Measurements from ENCODE around the gene CABLES2.

Gene CABLES2

DNA sequence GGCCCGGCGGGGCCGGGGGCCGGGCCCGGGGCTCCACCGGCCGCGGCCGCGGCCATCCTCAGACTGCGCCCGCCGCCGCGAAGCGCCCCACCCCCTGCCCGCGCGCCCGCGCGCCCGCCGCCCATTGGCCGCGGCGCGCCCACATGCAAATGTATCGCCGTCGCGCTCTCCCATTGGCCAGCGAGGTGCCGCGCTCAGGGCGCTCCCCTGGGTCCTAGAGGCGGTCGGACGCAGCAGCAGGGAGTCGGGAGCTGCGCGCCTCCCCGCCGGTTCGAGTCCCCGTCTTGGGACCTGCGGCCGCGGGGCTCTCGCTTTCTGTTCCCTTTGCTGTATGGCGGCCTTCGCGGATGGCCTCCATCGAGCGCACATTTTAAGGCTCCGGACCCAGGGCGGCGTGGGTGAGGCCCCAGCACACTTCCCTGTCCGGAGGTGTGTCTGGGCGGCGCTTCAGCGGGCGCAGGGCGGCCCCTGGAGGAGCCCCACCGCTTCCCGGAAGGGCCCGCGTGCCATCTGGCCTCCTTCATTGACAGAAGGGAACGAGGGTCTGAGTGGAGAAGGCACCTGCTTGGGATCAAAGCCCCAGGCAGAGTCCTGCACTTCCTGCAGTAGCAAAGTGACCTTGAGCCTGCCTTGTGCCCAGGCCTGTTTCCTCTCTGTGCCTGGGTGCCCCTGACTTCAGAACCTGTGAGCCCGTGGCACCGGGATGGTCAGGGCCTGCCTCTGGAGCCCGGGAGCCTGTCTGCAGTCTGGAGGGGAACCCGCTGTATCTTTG, at the start of gene CABLES2:
Gene CABLES2 (minus strand): TSS at position 65 of the 772 bp plus-strand sequence. CDS start 9 bp downstream, at position 56.
- TF ChIP-seq GATA2 (IDR thresholded peaks at IDR 0.05; ENCODE audit: low read depth, low read length) (no peak), GATA3 (IDR thresholded peaks at IDR 0.05; ENCODE audit: low read depth, low read length) (no peak)

- TF ChIP-seq GATA2 (IDR thresholded peaks at IDR 0.05; ENCODE audit: low read depth, low read length) = no peak
- no peak for TF ChIP-seq GATA3 (IDR thresholded peaks at IDR 0.05; ENCODE audit: low read depth, low read length)
These were observed 48.8 kb upstream of the CABLES2 start for GRCh38 chr20:62455929-62456328.

DNA sequence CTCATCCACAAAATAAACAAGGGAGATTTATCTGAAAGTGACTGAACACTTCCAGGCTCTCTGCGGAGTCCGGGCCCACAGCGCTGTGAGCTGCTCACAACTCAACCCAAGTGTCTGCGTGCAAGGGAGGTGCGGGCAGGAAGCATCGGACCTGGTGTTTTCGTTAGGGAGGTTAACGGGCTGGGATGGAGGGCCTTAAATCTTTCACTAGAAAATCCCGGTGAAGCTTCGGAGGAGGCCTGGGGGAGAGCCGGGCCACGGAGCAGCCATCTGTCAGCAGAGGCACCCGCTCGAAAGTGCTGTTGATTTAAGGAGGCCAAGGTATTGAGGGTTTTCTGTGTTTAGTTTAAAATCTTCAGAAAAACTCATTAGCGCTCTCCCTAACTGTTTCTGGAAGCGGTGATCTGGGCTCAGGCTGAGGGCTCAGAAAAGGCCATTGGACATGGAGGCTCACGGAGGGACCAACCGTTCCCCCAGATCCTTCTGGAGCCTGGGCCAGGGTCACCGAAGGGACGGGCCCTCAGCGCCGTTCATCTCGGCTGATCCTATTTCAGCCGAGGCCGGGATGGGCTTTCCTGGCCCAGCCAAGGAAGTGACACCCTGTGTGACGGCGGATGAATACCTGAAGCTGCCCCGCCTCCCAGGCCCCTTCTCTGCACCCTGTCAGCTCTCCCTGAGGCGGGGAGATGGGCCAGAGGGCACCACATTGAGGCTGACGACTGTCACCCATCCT, 48.0 kb upstream of the CABLES2 start:
- TF ChIP-seq GATA3 (IDR thresholded peaks at IDR 0.05; ENCODE audit: low read depth, low read length) = no peak

DNA sequence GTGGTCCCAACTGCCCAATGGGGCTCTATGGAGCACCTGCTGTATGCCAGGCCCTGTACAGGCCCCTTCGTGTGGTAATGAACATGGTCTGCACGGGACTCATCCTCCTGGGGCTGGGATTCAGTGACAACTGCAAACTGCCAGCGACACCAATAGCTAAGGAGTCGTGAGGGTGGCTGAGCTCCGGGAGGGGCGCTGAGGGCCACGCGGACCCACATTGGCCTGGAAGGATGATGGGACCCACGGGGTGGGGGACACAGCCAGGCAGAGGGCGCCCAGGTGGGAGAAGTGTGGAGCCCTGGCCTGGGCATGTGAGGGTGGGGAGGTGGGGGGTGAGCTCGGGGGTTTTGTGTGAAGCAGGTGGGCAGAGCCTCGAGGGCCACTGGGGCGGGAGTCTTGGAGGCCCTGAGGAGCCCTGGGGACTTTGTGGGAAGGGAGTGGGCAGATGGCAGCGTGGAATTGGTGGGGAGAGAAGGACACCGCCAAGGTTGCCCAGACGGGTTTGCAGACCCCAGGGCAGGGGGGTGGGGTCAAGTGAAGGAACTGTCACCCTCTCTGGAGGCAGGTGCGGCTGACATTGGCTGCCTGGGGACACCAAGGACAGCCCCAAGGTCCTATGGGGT, 46.2 kb upstream of the CABLES2 start:
- TF ChIP-seq GATA3 (IDR thresholded peaks at IDR 0.05; ENCODE audit: low read depth, low read length) = no peak

- TF ChIP-seq GATA2 (IDR thresholded peaks at IDR 0.05; ENCODE audit: low read depth, low read length) (no peak), GATA3 (IDR thresholded peaks at IDR 0.05; ENCODE audit: low read depth, low read length) (no peak)
These were observed 45.5 kb upstream of the CABLES2 start for GRCh38 chr20:62452475-62453095.

GRCh38 chr20:62451970-62452369, 44.9 kb upstream of the CABLES2 start:
- TF ChIP-seq GATA3 (IDR thresholded peaks at IDR 0.05; ENCODE audit: low read depth, low read length) = no peak
- no peak for TF ChIP-seq GATA2 (IDR thresholded peaks at IDR 0.05; ENCODE audit: low read depth, low read length)

- TF ChIP-seq GATA3 (IDR thresholded peaks at IDR 0.05; ENCODE audit: low read depth, low read length) = no peak
- TF ChIP-seq GATA2 (IDR thresholded peaks at IDR 0.05; ENCODE audit: low read depth, low read length) = no peak
These were observed 44.2 kb upstream of the CABLES2 start for GRCh38 chr20:62451156-62451767.

GRCh38 chr20:62449951-62450691, 43.0 kb upstream of the CABLES2 start:
- no peak for TF ChIP-seq GATA3 (IDR thresholded peaks at IDR 0.05; ENCODE audit: low read depth, low read length)

GRCh38 chr20:62448788-62449187, 41.7 kb upstream of the CABLES2 start:
- TF ChIP-seq GATA3 (IDR thresholded peaks at IDR 0.05; ENCODE audit: low read depth, low read length) = no peak
- no peak for TF ChIP-seq GATA2 (IDR thresholded peaks at IDR 0.05; ENCODE audit: low read depth, low read length)

- TF ChIP-seq GATA2 (IDR thresholded peaks at IDR 0.05; ENCODE audit: low read depth, low read length) (no peak), GATA3 (IDR thresholded peaks at IDR 0.05; ENCODE audit: low read depth, low read length) (no peak)
These were observed 41.0 kb upstream of the CABLES2 start for GRCh38 chr20:62448038-62448437.

DNA sequence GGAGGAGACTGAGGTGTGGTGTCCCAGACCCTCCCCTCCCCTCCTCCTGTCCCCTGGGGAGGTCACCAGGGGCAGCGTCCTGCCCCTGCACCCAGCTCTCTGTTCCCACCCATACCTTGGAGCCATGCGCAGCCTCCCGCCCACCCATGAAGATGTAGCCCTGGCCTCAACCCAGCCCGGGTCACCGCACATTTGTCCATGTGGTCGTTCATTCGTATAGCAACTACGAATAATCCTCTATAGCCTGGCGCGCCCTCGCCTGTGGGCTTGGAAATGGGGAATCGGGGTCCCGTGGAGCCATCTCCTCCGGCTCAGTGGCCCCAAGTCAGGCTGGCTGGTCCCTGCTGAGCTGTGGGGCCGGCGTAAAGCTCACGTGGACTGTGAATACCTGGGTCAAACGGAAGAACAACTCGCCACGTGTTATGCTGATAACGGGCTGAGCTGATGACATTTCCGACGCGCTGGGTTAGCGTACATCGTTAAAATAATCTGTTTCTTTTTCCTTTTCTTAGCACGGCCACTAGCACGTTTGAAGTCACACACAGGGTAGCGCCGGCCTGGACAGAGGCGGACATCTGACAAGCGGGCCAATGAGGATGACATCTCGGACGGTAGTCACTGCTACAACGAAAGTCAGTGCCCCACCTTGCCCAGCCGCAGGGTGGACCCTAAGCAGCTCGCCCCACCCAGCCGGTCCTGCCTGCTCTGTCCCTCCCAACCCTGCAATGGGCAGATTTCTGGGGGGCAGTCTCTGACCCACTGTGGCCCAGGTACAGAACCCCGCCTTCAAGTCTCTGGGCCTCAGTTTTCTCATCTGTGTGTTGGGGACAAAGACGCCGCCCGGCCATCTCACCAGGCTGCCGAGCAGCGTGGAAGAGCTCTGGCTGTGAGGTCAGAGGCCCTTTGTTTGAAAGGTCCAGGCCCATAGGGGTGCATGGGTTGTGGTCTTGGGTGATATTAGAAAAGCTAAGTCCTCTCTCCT, 40.1 kb upstream of the CABLES2 start:
- no peak for TF ChIP-seq GATA3 (IDR thresholded peaks at IDR 0.05; ENCODE audit: low read depth, low read length)
- no peak for TF ChIP-seq GATA2 (IDR thresholded peaks at IDR 0.05; ENCODE audit: low read depth, low read length)

- TF ChIP-seq GATA2 (IDR thresholded peaks at IDR 0.05; ENCODE audit: low read depth, low read length) (no peak), GATA3 (IDR thresholded peaks at IDR 0.05; ENCODE audit: low read depth, low read length) (no peak)
These were observed 39.4 kb upstream of the CABLES2 start for GRCh38 chr20:62446481-62446880.

All from SH-SY5Y (cell line).